HepG2 (cell line): ENCODE results near the gene OST4. TPM values are rescaled to one million over a fixed set of nuclear protein-coding genes. Genes with fewer than 3 reads are reported as not detected.

Source experiments
- FOSL1 ChIP-seq: sonication (generic); formaldehyde crosslinking; IDR thresholded peaks from 2 replicates; pipeline ENCODE4 v1.9.0; 2021; ENCODE audit warnings: missing genetic modification reagents, borderline replicate concordance
- GATAD2A ChIP-seq: IDR thresholded peaks from 2 replicates; pipeline ENCODE4 v1.6.1; 2016
- HNRNPH1 ChIP-seq: fragments of 200-400 bp; formaldehyde crosslinking; optimal IDR thresholded peaks from 2 replicates; pipeline ENCODE3; 2017; ENCODE audit warnings: mild to moderate bottlenecking, low read depth, low read length
- KDM5B ChIP-seq: sonication (generic); formaldehyde crosslinking; IDR thresholded peaks from 2 replicates; pipeline ENCODE4 v1.4.0; 2020; ENCODE audit warnings: missing genetic modification reagents, mild to moderate bottlenecking, borderline replicate concordance
- NCOR1 ChIP-seq: fragments of 200-600 bp; sonication (generic); IDR thresholded peaks from 2 replicates; pipeline ENCODE4 v1.7.0; 2017; ENCODE audit warnings: antibody characterized with exemption, low read length, borderline replicate concordance
- RAD51 ChIP-seq: fragments of 450-650 bp; IDR thresholded peaks from 2 replicates; pipeline ENCODE4 v1.6.1; 2016; ENCODE audit warnings: borderline replicate concordance
- REL ChIP-seq: sonication (generic); formaldehyde crosslinking; conservative IDR thresholded peaks from 2 replicates; pipeline ENCODE4 v1.8.0; 2022; ENCODE audit warnings: mild to moderate bottlenecking, missing genetic modification reagents, moderate library complexity
- ZFP36L1 ChIP-seq: sonication (generic); formaldehyde crosslinking; IDR thresholded peaks from 2 replicates; pipeline ENCODE4 v1.8.0; 2022; ENCODE audit warnings: mild to moderate bottlenecking, missing genetic modification reagents, moderate library complexity
- ZNF253 ChIP-seq: sonication (generic); formaldehyde crosslinking; IDR thresholded peaks from 2 replicates; pipeline ENCODE4 v1.8.0; 2022; ENCODE audit warnings: mild to moderate bottlenecking, missing genetic modification reagents, borderline replicate concordance
- ZNF556 ChIP-seq: sonication (generic); formaldehyde crosslinking; IDR thresholded peaks from 2 replicates; pipeline ENCODE4 v1.4.0; 2020; ENCODE audit warnings: mild to moderate bottlenecking, missing genetic modification reagents, borderline replicate concordance
- ZNF564 ChIP-seq: sonication (generic); formaldehyde crosslinking; IDR thresholded peaks from 2 replicates; pipeline ENCODE4 v1.8.1; 2023; ENCODE audit warnings: mild to moderate bottlenecking, missing genetic modification reagents
- ZNF777 ChIP-seq: sonication (generic); formaldehyde crosslinking; IDR thresholded peaks from 2 replicates; pipeline ENCODE4 v1.4.0; 2020; ENCODE audit warnings: missing genetic modification reagents
- ZSCAN29 ChIP-seq: sonication (generic); formaldehyde crosslinking; conservative IDR thresholded peaks from 2 replicates; pipeline ENCODE4 v1.4.0; 2020; ENCODE audit warnings: mild to moderate bottlenecking, missing genetic modification reagents
- ZZZ3 ChIP-seq: sonication (generic); formaldehyde crosslinking; IDR thresholded peaks from 2 replicates; pipeline ENCODE4 v1.4.0; 2020; ENCODE audit warnings: missing genetic modification reagents, mild to moderate bottlenecking, borderline replicate concordance
- polyA plus RNA-seq, 8 experiments: library from polyadenylated mRNA; depleted of rRNA in 3 of 8; stranded (reverse) in 7 of 8; unstranded in 1 of 8; fragments of >200 nt; fragmentation: Illumina TruSeq in 4 of 8; extraction: Trizol in 4 of 8; gene quantifications; 2 replicates each; pipeline versions ENCODE4 v1.2.1 to v1.2.3, GENCODE V29; 2011 to 2016; ENCODE audit warnings: low read depth in 4 of 8, missing spikeins in 1 of 8, mixed read lengths in 1 of 8; ENCODE audit not compliant: insufficient read depth in 1 of 8
- total RNA-seq, 5 experiments: library from RNA; depleted of rRNA; stranded (reverse); fragments of >200 nt; fragmentation: Illumina TruSeq; extraction: Trizol; gene quantifications; 2 replicates each; pipeline ENCODE4 v1.2.3, GENCODE V29; 2016; ENCODE audit warnings: low read depth in 1 of 5
- TF ChIP-seq, protein P1 (sequence below): sonication (generic); formaldehyde crosslinking; IDR thresholded peaks from 2 replicates; pipeline ENCODE4 v1.8.0; 2022; ENCODE audit warnings: missing genetic modification reagents, mild to moderate bottlenecking, inconsistent platforms, borderline replicate concordance
- TF ChIP-seq, protein P2 (sequence below): sonication (generic); formaldehyde crosslinking; IDR thresholded peaks from 2 replicates; pipeline ENCODE4 v1.4.0; 2020; ENCODE audit warnings: missing genetic modification reagents
- TF ChIP-seq, protein P3 (sequence below): sonication (generic); formaldehyde crosslinking; IDR thresholded peaks from 2 replicates; pipeline ENCODE4 v1.9.0; 2021; ENCODE audit warnings: missing genetic modification reagents, borderline replicate concordance
- TF ChIP-seq, protein P4 (sequence below): sonication (generic); formaldehyde crosslinking; IDR thresholded peaks from 2 replicates; pipeline ENCODE4 v1.4.0; 2020; ENCODE audit warnings: mild to moderate bottlenecking, low read depth, missing genetic modification reagents

Gene OST4
- total and polyA plus RNA-seq, 2 of the 13 experiments (the other 11 are each of a cell fraction or from before 2014, with no cell fraction given): 498 to 584 TPM

DNA sequence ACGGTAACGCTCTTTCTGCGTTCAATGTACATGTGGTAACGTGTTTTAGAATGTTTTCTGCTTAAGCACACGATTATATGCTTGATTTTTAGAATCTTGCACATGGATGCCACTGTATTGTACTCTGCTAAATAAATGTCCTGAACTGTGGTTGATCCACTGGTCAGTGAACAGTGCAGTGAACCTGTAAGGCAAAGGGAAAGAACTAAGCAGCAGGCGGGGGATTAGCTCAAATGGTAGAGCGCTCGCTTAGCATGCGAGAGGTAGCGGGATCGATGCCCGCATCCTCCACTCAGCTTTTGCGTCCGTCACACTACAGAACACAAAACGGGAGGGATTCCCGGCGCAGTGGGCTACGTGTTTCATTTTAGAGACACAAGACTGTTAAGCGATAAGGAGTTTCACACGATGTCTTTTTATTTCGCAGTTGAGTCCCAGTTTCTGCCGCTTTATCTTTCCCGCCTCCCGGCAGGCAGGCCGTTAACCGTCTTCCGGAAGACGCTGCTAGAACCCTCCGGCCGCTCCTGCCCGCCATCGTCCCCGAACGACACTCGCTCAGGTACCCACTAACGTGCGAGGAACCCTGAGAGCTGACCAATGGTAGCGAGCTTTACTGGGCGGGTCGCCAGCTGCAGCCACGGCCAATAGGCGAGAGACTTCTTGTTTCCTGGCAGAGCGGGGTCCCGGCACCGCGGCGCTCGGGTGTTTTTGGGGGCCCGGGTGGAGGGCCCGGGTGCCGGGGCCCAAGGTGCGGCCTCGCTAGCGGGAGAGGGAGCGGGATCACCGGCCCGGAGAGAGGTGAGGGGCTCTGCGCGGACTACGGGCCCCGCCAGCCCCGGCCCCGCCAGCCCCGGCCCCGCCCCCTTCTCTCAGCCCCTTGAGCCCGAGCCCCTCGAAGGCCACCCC is 20.2 kb downstream of the OST4 start, which contains the start of gene AGBL5 (continued):
- TF ChIP-seq, protein P1, sequence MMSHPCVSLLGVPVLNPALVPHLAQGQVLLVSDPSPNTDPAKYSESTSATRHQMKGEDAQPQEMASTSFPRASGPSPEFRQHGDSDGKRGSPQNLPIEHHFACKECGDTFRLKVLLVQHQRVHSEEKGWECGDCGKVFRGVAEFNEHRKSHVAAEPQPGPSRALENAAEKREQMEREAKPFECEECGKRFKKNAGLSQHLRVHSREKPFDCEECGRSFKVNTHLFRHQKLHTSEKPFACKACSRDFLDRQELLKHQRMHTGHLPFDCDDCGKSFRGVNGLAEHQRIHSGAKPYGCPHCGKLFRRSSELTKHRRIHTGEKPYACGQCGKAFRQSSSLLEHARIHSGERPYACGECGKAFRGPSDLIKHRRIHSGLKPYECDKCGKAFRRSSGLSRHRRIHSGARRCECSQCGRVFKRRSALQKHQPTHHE (CRISPR knock-in tag): peak; percentile 86
- TF ChIP-seq ZNF777 (CRISPR knock-in tag) (peak; percentile 36; the same call in 1 of the 2 replicates), REL (CRISPR knock-in tag) (peak; percentile 96), RAD51 (no peak), KDM5B (CRISPR knock-in tag) (peak; percentile 74; the same call in 1 of the 2 replicates), ZZZ3 (CRISPR knock-in tag) (peak; percentile 85; the same call in 1 of the 2 replicates), HNRNPH1 (peak; percentile 63), ZNF556 (CRISPR knock-in tag) (peak; percentile 92), NCOR1 (peak; percentile 88), ZFP36L1 (CRISPR knock-in tag) (peak; percentile 84; the same call in 1 of the 2 replicates), ZNF253 (CRISPR knock-in tag) (no peak), ZSCAN29 (CRISPR knock-in tag) (peak; percentile 49; the same call in 1 of the 2 replicates), GATAD2A (peak; percentile 62), FOSL1 (no peak), ZNF564 (CRISPR knock-in tag) (peak; percentile 88)
- TF ChIP-seq, protein P2, sequence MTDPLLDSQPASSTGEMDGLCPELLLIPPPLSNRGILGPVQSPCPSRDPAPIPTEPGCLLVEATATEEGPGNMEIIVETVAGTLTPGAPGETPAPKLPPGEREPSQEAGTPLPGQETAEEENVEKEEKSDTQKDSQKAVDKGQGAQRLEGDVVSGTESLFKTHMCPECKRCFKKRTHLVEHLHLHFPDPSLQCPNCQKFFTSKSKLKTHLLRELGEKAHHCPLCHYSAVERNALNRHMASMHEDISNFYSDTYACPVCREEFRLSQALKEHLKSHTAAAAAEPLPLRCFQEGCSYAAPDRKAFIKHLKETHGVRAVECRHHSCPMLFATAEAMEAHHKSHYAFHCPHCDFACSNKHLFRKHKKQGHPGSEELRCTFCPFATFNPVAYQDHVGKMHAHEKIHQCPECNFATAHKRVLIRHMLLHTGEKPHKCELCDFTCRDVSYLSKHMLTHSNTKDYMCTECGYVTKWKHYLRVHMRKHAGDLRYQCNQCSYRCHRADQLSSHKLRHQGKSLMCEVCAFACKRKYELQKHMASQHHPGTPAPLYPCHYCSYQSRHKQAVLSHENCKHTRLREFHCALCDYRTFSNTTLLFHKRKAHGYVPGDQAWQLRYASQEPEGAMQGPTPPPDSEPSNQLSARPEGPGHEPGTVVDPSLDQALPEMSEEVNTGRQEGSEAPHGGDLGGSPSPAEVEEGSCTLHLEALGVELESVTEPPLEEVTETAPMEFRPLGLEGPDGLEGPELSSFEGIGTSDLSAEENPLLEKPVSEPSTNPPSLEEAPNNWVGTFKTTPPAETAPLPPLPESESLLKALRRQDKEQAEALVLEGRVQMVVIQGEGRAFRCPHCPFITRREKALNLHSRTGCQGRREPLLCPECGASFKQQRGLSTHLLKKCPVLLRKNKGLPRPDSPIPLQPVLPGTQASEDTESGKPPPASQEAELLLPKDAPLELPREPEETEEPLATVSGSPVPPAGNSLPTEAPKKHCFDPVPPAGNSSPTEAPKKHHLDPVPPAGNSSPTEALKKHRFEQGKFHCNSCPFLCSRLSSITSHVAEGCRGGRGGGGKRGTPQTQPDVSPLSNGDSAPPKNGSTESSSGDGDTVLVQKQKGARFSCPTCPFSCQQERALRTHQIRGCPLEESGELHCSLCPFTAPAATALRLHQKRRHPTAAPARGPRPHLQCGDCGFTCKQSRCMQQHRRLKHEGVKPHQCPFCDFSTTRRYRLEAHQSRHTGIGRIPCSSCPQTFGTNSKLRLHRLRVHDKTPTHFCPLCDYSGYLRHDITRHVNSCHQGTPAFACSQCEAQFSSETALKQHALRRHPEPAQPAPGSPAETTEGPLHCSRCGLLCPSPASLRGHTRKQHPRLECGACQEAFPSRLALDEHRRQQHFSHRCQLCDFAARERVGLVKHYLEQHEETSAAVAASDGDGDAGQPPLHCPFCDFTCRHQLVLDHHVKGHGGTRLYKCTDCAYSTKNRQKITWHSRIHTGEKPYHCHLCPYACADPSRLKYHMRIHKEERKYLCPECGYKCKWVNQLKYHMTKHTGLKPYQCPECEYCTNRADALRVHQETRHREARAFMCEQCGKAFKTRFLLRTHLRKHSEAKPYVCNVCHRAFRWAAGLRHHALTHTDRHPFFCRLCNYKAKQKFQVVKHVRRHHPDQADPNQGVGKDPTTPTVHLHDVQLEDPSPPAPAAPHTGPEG (CRISPR knock-in tag): peak; percentile 94
- TF ChIP-seq, protein P3, sequence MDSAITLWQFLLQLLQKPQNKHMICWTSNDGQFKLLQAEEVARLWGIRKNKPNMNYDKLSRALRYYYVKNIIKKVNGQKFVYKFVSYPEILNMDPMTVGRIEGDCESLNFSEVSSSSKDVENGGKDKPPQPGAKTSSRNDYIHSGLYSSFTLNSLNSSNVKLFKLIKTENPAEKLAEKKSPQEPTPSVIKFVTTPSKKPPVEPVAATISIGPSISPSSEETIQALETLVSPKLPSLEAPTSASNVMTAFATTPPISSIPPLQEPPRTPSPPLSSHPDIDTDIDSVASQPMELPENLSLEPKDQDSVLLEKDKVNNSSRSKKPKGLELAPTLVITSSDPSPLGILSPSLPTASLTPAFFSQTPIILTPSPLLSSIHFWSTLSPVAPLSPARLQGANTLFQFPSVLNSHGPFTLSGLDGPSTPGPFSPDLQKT (CRISPR knock-in tag): peak; percentile 88; the same call in 1 of the 2 replicates
- TF ChIP-seq, protein P4, sequence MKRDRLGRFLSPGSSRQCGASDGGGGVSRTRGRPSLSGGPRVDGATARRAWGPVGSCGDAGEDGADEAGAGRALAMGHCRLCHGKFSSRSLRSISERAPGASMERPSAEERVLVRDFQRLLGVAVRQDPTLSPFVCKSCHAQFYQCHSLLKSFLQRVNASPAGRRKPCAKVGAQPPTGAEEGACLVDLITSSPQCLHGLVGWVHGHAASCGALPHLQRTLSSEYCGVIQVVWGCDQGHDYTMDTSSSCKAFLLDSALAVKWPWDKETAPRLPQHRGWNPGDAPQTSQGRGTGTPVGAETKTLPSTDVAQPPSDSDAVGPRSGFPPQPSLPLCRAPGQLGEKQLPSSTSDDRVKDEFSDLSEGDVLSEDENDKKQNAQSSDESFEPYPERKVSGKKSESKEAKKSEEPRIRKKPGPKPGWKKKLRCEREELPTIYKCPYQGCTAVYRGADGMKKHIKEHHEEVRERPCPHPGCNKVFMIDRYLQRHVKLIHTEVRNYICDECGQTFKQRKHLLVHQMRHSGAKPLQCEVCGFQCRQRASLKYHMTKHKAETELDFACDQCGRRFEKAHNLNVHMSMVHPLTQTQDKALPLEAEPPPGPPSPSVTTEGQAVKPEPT (CRISPR knock-in tag): peak; percentile 94; the same call in 1 of the 2 replicates
